NCI-H345 (cell line): ENCODE data around the gene HOXC6.

Source experiments
- DNase-seq: peaks from one replicate; lab custom pipeline; 2025; lab: John Stamatoyannopoulos, UW

The HOXC6 gene

DNA sequence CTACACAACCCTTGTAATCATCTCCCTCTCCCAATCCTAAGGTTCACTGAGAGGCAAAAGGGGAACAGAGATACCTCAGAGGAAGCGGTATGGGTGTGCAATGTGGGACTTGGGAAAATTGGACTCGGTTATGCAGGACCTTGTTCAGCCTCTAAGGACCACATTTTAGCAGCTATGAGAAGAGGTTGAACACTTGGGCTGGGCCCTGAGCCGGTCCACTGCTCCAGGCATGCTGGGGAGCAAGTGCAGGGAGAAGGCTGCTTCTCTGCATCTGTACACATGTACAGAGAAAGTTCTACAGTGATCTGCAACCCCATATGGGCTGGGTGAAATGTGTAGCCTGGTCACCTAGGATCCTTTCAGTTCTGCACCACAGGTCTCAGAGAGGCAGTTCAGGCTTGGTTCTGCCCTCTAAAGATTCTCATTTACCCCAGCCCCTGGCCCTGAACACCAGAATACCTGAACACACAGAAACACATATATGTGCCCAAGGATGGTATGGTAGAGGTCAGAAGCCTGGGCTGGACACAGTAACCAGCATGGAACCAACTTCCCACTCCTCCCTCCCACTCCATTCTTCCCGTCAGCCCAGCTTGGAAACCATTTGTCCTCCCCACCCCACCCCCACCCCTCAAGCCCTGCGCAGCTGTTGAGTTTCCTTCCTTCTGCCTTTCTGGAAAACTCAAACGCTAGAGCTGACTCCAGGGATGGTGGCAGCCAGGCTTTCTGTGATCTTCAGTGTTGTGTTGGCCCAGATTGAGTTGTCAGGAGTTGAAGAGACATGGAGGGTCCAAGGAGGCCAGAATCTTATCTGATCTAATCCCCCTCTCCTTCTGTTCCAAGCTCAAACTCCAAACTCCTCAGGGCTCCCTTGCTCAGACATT, 15.0 kb downstream of the HOXC6 start:
- no peak for DNase-seq

DNA sequence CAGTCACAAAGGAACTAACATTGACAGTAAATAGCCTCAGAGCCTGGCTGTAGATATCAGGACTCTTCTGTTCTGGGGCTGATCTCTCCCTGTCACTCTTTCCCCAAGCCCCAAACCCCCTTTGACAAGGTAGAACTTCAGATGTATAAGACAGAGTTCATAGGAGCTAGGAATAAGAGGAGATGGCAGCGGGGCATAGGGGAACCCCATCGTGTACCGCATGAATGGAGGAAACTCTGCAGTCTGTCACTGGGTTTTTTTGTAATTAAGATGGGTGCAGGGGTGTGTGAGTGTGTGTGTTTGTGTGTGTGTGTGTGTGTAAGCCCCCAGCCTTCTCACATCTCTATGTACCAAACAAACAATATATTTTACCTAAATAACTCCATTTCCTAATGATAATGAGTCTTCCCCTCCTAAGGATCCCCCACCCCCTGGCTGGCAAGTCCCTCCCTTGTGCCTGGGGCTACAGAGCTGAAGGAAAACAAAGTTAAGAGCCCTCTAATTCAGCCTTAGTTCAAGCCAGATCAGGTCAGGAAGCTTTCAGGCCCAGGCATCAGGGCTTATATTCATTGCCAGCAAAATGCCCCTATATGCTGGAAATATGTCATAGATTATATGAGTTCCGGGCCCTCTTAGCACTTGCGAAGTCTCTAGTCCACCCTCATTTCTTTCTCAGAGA, 16.3 kb downstream of the HOXC6 start:
- no peak for DNase-seq

DNA sequence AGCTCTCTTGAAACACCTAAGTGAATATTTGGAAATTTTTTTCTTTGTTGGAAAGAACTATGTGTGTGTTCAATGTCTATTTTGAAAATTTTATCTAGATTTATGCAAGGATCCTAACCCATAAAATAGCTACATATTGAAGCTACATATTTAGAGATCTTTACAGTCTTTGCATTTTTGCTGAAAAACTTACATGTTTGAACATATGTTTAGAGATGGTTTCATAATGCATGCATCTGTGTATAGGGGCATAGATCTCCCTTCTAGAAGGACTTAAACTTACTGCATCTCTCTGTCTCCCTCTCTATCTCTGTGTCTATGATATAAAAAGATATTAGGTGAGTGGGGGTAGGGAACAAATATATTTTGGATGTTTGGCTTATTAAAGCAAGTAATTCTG, 17.2 kb downstream of the HOXC6 start:
- DNase-seq, result no peak

DNA sequence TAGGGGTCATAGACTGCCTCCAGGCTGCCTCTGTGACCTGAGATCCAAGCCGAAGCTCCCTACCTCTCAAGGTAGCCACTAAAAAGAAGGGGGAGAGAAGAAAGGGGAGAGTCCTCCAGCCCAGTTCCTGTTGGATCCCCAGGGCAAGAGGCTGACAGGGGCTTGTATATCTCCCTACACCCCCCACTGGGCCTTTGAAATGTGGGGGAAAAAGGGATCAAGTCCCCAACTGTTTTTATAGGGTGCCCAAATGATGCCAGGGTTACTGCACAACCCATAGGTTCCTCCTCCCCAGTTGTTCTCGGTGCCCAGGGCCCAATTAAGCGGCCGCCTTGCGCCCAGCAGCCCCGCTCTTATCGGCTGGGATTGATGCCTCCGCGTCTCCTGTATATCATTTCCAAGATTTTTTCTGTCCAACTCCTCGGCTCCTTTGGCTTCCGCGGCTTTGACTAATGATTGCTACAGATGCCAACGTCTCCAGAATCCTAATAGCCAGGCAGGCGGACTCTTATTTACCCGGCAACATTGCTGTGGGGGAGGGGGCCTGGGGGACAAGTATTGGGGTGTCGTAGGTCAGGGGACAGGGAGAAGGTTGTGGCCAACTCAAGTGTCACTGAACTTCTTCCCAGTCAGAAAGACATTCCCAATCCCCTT, 17.8 kb downstream of the HOXC6 start:
- DNase-seq, result no peak

DNA sequence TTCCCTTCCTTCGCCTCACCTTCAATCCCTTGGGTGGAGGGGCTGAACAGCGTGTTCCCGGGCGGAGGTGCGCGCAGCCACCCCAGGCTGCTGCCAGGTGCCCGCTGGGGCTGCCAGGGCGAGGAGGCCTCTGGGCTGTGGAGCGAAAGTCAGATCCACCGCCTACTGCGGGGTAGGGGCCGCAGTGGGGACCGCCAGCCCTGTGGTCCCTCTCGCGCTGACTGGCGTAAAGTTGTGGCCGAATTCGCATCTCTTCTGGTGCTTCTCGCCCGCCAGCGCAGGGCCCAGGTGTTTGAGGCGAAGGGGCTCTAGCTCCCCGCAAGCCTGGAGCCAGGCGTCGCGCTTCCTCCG, 18.5 kb downstream of the HOXC6 start:
- no peak for DNase-seq

DNA sequence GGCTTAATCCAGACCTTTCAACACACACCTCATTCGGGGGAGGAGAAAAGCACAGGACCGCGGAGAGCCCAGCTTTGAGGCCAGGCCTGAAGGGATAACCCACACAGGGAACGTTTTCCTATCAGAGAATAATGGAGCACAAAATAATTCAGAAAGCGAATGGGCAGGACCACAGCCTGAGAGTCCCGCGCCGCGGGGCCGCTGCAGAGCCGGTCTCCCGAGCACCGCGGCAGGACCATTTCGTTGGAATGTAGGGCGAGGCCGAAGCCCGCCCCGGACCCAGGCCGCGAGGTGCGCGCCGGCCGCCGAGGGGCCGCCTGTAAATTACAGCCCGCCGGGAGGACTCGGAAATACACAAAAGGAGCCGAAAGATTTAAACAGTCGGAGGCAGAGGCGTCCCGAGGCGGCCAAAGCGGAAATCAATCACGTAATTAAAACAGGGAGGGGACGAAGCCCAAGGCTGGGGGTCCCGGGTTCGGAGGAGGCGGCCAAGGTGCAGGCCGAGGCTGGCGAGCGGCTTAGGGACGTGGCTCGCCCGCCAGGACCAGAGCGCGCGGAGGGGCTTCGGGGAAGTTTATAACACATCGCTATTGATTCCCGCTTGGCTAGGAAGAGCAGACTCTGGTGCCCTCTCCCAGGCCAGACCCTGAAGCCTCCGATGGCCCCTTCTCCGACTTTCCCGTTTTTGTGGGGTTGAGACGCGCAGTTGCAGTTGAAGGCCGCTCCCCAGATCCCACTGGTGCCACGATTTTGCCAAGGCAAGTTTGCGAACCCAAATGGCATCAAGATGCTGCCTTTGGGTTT, 19.1 kb downstream of the HOXC6 start:
- DNase-seq, result no peak

DNA sequence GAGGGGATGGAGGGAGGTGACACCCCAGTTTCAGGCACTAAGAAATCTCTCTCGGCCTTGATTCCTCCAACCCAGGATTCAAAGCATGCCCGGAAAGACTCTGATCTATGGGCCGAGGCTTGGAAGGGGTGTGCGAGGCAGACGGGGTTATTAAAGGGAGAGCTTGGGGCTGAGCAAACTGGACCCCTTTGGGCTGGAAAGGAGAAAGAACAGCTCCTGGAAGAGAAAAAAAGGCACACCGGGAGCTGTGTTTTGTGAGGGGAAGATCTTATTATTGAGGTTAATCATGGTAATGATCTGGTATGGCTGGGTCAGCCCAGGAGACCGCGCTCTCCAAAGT, 19.7 kb downstream of the HOXC6 start:
- DNase-seq, result no peak

DNA sequence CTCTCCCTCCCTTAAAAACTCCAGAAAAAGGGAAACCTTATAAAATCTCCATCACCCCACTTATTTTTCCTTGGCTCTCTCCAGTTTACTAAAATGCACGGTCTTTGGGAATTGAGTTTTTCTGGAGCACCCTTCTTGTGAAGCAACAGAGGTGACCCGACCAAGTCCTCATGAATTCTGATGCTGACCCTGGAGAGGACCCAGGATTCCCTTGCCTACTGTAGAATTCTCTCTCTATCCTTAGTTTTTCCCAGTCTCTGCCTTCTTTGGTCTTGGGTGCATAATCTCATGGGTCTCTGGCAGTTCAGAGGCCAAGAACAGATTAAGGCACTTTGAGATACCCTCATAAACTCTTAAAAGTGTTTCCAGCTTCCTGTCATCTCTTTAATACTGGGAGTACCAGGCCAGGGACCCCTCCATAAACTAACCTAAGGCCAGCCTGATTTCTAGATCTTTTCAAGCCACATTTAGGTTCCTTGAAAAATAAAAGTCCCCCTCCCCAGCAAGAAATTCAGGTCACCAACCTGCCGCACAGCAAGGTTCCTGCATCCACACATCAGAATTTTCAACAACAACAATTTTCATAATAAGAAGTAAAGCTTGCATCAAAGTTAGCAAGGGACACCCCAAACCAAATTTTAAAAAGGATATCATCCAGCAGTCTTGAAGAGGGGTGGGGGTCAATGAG, 20.3 kb downstream of the HOXC6 start:
- DNase-seq, result no peak

DNA sequence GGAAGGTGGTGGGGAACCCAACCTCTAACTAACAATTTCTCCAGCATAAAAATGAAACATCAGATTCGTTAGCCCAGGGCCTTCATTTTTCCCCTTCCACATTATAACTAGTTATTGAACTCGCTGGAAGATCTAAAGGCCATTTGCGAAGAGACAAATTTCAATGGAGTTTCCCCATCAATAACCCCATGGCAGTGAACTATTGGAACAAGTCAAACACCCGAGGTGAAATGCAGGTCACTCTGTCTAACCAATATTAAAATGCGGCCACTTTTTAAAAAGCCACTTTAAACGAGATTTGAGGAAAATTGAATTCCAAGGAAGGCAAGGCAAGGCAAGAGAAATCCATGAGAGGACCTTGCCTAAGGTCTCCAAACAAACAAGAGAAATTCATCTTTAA, 20.9 kb downstream of the HOXC6 start:
- DNase-seq, result no peak

DNA sequence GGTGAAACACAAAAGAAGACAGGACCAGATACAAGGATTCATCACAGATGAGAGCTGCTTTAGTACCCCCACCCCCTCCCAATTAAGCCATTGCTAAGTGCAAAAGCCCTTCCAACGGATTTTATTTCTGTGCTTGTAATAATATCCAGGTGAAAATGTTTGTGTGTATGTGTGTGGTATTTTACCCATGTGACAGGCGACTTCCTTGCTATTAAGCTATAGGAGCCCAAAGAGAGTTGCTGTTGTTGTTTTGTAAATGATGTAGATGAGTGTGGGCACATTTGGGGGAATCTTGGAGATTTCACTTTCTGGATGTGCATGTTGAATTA, 22.2 kb downstream of the HOXC6 start:
- no peak for DNase-seq

DNA sequence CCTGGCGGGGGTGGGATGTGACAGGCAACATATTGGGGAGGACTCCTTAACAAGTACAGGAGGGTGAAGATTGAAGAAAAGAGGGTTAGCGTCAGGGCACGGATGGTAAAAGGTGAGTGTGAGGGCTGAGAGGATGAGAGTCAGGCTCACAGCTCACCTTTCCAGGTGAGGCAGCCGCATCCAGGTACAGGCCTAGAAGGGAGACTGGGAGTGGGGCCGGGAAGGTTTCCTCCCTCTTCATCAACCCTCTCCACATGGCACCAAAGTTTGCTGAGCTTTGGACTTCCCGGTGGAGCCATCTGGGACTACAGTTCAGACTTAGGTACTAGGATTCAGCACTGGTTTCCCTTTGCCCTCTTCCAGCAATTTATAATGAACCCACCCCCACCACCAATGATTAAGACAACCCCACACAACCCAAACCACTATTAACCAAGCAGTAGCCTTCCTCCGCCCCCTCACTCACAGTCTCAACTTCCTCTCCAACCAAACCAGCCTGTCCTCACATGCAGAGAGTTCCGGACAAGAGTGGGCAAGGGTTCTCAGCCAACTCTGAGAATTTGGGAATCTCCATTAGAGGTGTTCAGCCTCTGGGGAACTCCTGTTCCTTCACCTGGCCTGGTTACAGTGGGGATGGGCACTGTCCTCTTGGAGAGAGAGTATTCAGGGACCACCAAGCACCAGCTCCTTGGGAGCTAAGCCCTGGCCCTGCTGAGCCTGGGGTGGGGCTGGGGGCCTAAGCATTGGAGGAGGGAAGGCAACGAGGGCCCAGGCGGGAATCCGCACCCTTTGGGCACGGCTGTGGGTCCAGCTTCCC, 23.0 kb downstream of the HOXC6 start:
- DNase-seq, result no peak

DNA sequence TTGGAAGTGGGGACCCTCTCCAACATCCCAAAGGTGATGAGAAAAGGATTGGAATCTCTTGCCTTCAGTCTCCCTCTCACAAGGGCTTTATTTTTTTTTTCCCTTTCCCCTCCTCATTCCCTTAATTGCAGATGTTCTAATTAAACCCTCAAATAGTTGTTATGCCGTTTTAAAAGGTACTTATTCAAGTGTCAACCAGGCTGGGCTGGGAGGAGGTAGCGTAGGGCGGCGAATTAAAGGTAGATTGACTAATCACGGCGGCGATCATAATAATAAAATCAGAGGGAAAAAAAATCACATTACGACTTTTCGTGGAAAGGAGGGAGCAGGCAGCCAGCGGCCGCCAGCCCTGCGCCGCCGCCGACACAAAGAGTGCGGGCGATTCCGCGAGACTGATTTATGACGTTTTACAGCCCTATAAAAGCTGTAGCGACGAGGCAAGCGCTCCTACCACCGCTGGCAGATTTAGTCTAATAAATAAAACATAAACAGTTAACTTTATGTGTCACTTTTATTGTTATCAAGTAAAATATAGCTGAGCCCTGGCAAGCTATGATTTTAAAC, 23.7 kb downstream of the HOXC6 start:
- no peak for DNase-seq

DNA sequence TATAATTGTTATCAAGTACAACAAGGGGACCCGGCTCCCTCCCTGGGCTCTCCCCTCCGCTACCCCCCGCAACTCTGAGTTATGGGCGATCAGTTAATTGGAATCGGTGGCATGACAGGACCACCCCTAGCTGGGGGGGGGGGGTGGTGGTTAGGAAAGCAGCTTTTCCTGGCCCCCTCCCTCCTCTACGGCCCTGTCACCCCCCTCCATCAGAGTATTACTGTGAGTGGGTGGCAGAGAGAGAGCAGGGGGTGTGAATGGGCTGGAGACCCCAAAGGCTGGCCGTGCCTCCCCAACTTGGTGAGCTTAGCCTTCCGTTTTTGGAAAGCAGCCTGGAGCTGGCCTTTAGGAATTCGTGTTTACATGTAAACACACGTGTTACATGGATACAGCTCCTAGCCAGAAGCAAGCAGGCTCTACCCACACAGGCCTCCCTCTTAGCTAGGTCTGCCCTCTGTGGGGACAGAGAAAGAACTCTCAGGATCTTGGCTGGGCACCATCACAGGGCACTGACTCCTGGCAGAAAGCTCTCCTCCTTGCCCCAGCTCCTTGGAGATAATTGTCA, 24.3 kb downstream of the HOXC6 start:
- DNase-seq, result no peak

DNA sequence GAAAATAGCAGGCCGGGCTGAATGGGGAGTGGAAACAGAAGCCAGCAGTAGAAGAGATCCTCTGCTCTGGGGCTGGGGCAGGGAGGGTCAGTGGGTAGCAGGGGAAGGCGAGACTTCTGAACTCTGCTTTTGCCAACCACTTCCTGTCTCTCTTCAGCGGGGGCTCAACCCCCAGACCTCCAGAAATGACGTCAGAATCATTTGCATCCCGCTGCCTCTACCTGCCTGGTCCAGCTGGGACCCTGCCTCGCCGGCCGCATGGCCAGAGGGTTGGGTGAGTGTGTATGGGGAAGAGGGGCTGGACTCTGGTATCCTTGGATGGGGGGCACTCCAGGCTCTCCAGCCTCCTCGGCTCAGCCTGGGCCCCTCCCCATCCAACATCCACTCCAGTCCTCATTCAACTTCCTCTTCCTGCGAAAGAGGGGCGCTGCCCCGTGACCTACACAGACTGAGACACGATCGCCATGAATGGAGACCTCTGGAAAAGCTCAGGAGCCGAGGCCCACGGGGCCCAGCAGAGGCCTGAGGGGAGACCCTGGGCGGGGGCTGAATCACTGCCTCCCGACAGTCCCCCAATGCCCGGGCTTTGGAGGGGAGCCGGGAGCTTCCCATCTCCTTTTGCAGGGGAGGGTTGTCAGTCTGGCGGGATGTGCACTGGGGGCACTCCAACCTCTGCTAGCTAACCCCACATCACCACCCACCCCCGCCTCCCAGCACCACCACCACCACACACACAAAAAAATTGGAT, 24.9 kb downstream of the HOXC6 start:
- DNase-seq, result no peak

DNA sequence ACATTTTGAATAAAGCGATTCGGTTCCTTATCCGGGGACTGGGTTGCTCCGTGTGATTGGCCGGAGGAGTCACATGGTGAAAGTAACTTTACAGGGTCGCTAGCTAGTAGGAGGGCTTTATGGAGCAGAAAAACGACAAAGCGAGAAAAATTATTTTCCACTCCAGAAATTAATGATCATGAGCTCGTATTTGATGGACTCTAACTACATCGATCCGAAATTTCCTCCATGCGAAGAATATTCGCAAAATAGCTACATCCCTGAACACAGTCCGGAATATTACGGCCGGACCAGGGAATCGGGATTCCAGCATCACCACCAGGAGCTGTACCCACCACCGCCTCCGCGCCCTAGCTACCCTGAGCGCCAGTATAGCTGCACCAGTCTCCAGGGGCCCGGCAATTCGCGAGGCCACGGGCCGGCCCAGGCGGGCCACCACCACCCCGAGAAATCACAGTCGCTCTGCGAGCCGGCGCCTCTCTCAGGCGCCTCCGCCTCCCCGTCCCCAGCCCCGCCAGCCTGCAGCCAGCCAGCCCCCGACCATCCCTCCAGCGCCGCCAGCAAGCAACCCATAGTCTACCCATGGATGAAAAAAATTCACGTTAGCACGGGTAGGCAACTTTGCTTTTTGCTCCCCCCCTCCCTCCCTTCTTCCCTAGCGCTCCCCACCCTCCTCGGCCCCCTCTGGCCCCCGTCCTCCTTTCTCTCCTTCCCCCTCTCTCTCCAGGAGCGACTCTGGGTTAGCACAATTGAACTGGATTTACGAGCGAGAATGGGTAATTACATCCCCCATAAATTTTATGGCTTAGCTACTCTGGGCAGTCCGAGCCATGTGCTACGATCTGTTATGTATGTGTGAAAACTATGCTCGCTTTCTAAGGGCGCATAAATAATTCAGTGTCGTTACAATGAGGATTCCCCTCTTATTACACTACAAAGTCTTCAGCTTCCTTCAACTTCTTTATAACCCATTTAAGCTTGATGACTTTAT, 25.8 kb downstream of the HOXC6 start, which contains the start of gene HOXC4:
Gene HOXC4, plus strand, starts transcription at position 85 of the 991 bp plus-strand sequence. Its CDS starts 88 bp downstream, at position 173.
- no peak for DNase-seq

DNA sequence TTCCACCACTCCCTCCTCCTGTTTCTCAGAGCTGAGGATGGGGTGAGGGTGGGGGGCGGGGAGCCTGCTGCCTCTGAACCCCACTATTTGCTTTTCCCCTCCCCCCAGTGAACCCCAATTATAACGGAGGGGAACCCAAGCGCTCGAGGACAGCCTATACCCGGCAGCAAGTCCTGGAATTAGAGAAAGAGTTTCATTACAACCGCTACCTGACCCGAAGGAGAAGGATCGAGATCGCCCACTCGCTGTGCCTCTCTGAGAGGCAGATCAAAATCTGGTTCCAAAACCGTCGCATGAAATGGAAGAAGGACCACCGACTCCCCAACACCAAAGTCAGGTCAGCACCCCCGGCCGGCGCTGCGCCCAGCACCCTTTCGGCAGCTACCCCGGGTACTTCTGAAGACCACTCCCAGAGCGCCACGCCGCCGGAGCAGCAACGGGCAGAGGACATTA, 26.5 kb downstream of the HOXC6 start:
- no peak for DNase-seq

DNA sequence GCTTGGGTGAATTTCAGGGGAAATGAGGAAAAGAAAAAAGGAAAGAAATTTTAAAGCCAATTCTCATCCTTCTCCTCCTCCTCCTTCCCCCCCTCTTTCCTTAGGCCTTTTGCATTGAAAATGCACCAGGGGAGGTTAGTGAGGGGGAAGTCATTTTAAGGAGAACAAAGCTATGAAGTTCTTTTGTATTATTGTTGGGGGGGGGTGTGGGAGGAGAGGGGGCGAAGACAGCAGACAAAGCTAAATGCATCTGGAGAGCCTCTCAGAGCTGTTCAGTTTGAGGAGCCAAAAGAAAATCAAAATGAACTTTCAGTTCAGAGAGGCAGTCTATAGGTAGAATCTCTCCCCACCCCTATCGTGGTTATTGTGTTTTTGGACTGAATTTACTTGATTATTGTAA, 27.3 kb downstream of the HOXC6 start:
- no peak for DNase-seq

DNA sequence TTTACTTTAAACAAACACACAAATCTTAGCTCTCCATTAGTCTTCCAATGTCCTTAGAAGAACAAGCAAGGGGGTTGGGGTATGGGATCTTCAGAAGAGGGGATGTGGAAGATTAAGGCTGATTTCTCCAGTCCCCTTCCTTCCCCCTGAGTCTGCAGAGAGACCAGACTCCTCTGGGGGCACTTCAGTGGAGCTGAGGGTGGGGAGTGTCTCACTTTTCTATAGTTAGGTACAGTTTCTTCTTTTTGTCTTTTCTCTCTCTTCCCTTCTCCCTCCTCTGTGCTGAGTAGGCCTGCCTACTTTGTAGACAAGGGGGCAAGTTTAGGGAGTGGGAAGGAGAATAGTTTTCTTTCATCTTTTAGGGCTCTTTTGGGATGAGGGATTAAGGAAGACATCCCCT, 27.9 kb downstream of the HOXC6 start:
- DNase-seq, result no peak
